ENCODE data around the gene VSNL1.
"Not testable (repeated sequence)": the region's sequence is repeated elsewhere in the genome, so short reads cannot be mapped to it uniquely, and the experiment has no call there.

The VSNL1 gene

DNA sequence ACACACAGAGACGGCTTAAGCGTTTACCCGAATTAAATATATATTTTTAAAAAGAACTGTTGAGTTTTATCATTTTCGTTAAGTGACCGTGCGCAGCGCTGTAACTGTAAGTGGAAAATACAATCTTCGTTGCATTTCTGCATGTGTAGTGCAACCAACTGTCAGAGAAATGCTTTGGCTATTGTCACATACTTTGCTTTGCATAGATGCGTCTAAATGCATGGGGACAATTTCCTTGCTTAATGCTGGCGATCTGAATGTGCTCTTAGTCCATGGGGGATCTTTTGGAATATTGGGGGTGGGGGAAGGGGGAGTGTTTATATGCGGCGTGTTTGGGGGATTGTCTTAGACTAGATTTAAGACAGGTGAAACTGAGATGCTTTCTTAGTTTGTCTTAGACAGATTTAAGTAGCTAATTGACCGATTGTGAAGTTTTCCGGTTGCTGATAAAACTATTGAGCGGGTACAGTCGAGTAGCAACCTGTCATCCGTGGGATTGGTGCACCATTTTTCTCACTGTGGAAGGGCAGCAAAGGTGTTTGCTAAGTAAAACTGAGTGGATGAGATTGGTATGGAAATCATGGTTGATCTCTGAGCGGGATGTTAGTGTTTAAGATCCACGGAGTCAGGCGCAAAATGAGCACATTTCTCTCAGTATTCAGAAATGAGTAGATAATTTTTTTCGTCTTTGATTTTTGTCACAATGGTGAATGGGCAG, 476 bp downstream of the VSNL1 start:
- H3K4me3 ChIP-seq: peak overlapping the region; percentile 27 to 53 (median 45)
- H3K27ac ChIP-seq: peak overlapping the region in 17 of 21 experiments; percentile 72 to 94 (median 87)

DNA sequence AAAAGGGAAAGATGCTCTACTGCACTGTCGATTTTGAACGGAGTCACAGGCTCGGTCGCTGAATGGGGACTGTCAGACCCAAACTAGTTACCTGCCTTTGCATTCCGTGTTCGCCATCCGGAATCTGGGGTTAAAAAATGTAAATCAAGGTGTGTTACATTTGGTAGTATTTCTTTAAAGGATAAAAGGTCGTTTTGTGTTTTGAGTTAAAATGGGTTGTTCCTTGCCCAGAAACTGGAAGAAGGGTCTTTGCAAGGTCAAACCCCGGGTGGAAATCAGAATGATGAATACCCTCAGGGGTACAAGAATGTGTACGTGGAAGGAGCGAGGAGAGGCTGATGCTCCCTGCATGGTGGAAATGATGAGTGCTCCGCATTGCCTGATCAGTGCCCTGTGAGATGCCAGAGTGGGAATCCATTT, 1.0 kb downstream of the VSNL1 start:
- Histone ChIP-seq H3K27ac (peak overlapping the region in 15 of 21 experiments; percentile 20 to 94 (median 88)), H3K4me3 (peak overlapping the region; percentile 27 to 53 (median 45))

DNA sequence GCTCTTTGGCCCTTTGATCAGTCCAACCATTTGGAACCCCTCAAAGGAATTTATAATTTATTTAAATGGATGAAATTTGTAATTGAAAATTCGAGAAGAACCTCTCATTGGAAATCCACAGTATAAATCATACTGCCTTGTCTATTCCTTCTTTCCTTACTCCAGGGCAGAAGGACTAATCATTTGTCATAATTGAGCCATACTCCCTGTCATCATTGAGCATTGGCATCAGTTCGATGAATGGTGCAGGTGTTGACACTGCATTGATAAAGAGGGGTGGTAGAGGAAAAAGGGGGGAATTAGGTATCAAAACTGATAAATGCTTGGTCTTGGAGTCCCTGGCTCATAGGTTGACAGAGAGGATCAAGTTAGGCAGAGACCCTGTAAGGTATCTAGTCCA, 2.0 kb downstream of the VSNL1 start:
- Histone ChIP-seq H3K27ac (peak overlapping the region in 6 of 21 experiments; percentile 74 to 94 (median 90)), H3K4me3 (peak overlapping the region in 6 of 7 experiments; percentile 6 to 53 (median 40))

DNA sequence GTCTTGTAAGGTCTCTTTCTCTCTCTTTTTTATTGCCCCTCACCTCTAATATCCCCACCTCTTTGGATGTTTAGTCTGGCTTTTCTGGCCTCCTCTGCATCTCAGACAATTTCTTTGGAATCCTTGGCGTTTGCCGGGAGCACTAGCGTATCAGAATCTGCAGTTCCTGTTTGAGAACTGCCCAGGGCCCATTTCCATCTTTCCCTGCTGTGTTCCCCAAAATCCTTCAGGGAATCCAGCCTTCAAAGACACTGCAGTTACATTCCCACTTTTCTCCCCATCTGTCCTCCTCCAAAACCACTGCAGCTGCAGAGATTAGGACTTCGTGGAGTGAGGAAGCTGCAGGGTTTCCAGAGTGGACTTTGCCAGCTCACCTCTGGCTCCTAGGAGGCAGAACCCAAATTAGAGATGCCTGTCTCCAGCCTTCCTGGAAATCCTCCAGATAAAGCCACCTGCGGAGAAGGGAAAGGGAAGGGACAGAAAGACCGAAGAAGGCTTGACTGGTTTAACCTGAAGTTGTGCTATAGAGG, 2.7 kb downstream of the VSNL1 start:
- H3K27ac ChIP-seq: peak overlapping the region in 4 of 21 experiments; percentile 1 to 94 (median 24)
- H3K4me3 ChIP-seq: peak overlapping the region in 3 of 7 experiments; percentile 45 to 53 (median 49)

GRCh38 chr2:17543848-17544247, 3.4 kb downstream of the VSNL1 start:
- H3K4me3 ChIP-seq: peak overlapping the region in 2 of 7 experiments; percentile 45 to 53
- H3K27ac ChIP-seq: peak overlapping the region in 4 of 21 experiments; percentile 0 to 94 (median 18)

DNA sequence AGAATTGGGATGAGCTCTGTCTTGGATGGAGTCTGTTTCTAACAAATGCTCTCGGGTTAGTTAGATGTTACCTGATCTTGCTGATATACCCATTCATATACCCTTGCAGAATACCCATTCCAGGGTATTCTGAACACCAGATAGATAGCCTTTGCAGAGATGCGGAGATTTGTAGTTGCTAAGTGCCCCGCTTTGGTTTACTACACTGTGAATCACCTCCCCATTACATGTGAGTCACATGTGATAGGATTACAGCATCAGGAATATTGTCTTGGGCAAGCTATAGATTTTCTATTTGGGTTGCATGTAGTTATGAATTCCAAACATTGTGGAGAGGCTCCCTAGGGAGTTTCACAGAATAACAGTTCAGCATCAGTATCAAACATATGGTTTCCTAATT, 3.8 kb downstream of the VSNL1 start:
- peak overlapping the region in 2 of 21 experiments; percentile 1 to 34 for H3K27ac ChIP-seq
- peak overlapping the region in 2 of 7 experiments; percentile 45 to 53 for H3K4me3 ChIP-seq

- H3K27ac ChIP-seq: no peak overlapping the region
- H3K4me3 ChIP-seq: no peak overlapping the region
Observed at GRCh38 chr2:17545680-17546613, 5.5 kb downstream of the VSNL1 start.

- no peak overlapping the region for H3K4me3 ChIP-seq
Observed at GRCh38 chr2:17547237-17547636, 6.7 kb downstream of the VSNL1 start.

DNA sequence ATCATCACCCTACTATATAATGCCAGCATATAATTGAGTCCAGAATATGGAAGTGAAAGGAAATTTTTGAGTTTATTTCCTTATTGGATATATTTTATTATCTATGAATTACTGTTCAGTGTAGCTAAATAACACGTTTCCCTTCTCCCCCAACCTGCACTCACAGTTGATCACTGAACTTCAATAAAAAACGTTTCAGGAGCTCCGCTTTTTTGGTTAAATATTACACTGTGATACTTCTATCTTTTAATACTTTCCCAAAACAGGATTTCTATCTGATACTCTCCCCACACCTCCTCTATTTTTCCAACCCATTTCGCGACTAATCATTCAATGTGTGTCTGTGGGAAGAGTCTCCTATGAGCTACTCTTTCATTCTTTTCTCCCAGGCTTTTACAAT, 7.2 kb downstream of the VSNL1 start:
- Histone ChIP-seq H3K4me3 (no peak overlapping the region), H3K27ac (no peak overlapping the region)

More at GRCh38 chr2:17547237-17547636, 6.7 kb downstream of the VSNL1 start:
- no peak overlapping the region for H3K27ac ChIP-seq

GRCh38 chr2:17550907-17551306, 10.4 kb downstream of the VSNL1 start:
- H3K4me3 ChIP-seq: no peak overlapping the region
- H3K27ac ChIP-seq: no peak overlapping the region

- H3K4me3 ChIP-seq: no peak overlapping the region
- H3K27ac ChIP-seq: no peak overlapping the region
Observed at GRCh38 chr2:17555150-17555549, 14.7 kb downstream of the VSNL1 start.

- H3K27ac ChIP-seq: peak overlapping the region in 2 of 21 experiments; percentile 12 to 56
- H3K4me3 ChIP-seq: no peak overlapping the region
Observed at GRCh38 chr2:17557596-17557995, 17.1 kb downstream of the VSNL1 start.

GRCh38 chr2:17558053-17558452, 17.6 kb downstream of the VSNL1 start:
- Histone ChIP-seq H3K4me3 (no peak overlapping the region), H3K27ac (peak overlapping the region in 2 of 21 experiments; percentile 12 to 56)

- H3K27ac ChIP-seq: peak overlapping the region in 1 of 21 experiments; percentile 19
- no peak overlapping the region for H3K4me3 ChIP-seq
Observed at GRCh38 chr2:17558878-17559277, 18.4 kb downstream of the VSNL1 start.

GRCh38 chr2:17565726-17566125, 25.2 kb downstream of the VSNL1 start:
- H3K4me3 ChIP-seq, H3K27ac ChIP-seq: not testable (repeated sequence)

DNA sequence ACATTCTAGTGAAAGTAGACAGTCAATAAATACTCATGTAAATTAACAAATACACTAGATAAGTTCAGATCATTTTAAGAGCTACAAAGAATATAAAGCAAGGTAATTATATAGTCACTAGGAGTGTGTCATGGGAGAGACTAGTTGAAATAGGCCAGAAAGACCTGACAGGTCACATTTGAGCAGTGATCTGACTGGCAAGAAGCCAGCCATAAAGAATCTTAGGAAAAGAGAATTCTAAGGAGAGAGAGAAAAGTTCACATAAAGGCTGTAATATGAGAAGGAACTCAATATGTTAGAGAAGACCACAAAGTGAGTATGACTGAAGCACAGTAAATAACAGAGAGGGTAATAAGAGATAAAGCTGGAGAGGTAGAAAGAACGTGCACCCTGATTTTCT, 31.2 kb downstream of the VSNL1 start:
- H3K4me3 ChIP-seq: no peak overlapping the region
- no peak overlapping the region for H3K27ac ChIP-seq

- H3K4me3 ChIP-seq: no peak overlapping the region
- H3K27ac ChIP-seq: peak overlapping the region in 4 of 21 experiments; percentile 20 to 67 (median 30)
Observed at GRCh38 chr2:17573085-17573803, 32.7 kb downstream of the VSNL1 start.

- no peak overlapping the region for H3K4me3 ChIP-seq
- peak overlapping the region in 3 of 21 experiments; percentile 20 to 67 (median 36) for H3K27ac ChIP-seq
Observed at GRCh38 chr2:17573804-17574175, 33.3 kb downstream of the VSNL1 start.

- Histone ChIP-seq H3K27ac (peak overlapping the region in 1 of 21 experiments; percentile 10), H3K4me3 (no peak overlapping the region)
Observed at GRCh38 chr2:17574406-17575073, 34.0 kb downstream of the VSNL1 start.
